Measurements from ENCODE around the gene PMEPA1.

- TF ChIP-seq POLR2AphosphoS5 (IDR thresholded peaks at IDR 0.05; ENCODE audit: low read depth, low read length) (no peak), POLR2A (IDR thresholded peaks at IDR 0.05; ENCODE audit: low read depth, low read length) (no peak), PAX5 (IDR thresholded peaks at IDR 0.05; ENCODE audit: insufficient read depth, low read length, severe bottlenecking) (no peak)
Observed at GRCh38 chr20:57633945-57634491, 75.8 kb downstream of the PMEPA1 start.
